GM19035 (cell line): ENCODE results near the gene ECPAS.
A peak's percentile ranks its signal among the peaks of the same experiment; 100 is the strongest.
"Not testable (repeated sequence)": the region's sequence is repeated elsewhere in the genome, so short reads cannot be mapped to it uniquely, and the experiment has no call there.

ENCODE experiments used
- ATAC-seq: cut with Tn5 transposase; IDR thresholded peaks from one replicate; pipeline ENCODE4 v1.9.1; 2021; ENCODE audit not compliant: unreplicated experiment

ECPAS gene

GRCh38 chr9:111483858-111484571 lies at the start of gene ECPAS:
TSS of gene ECPAS (minus strand) at chr9:111484383. CDS start at chr9:111472918, 11,465 bp downstream.
- peak; percentile 55 for ATAC-seq

- ATAC-seq = no peak
These were observed 49.1 kb upstream of the ECPAS start for GRCh38 chr9:111533099-111533790.

GRCh38 chr9:111531716-111532115 lies 47.5 kb upstream of the ECPAS start:
- no peak for ATAC-seq

- ATAC-seq = no peak
These were observed 45.6 kb upstream of the ECPAS start for GRCh38 chr9:111529787-111530186.

GRCh38 chr9:111527347-111527746 lies 43.2 kb upstream of the ECPAS start:
- no peak for ATAC-seq

- ATAC-seq = peak; percentile 69
These were observed 41.1 kb upstream of the ECPAS start, which contains the start of gene ZNF483 for GRCh38 chr9:111525056-111525977. TSS of gene ZNF483 (plus strand) at chr9:111525179. CDS start at chr9:111527396, 2,217 bp downstream.

- no peak for ATAC-seq
These were observed 40.5 kb upstream of the ECPAS start for GRCh38 chr9:111524731-111525055.

GRCh38 chr9:111516061-111516465 lies 31.9 kb upstream of the ECPAS start:
- no peak for ATAC-seq

GRCh38 chr9:111514967-111515366 lies 30.8 kb upstream of the ECPAS start:
- no peak for ATAC-seq

GRCh38 chr9:111511581-111511980 lies 27.4 kb upstream of the ECPAS start:
- ATAC-seq = not testable (repeated sequence)

- no peak for ATAC-seq
These were observed 18.3 kb upstream of the ECPAS start for GRCh38 chr9:111502506-111502905.

- ATAC-seq = no peak
These were observed 17.5 kb upstream of the ECPAS start for GRCh38 chr9:111501648-111502047.

- no peak for ATAC-seq
These were observed 16.9 kb upstream of the ECPAS start for GRCh38 chr9:111501005-111501562.

GRCh38 chr9:111497196-111497595 lies 13.0 kb upstream of the ECPAS start:
- not testable (repeated sequence) for ATAC-seq

GRCh38 chr9:111484572-111484894 lies 350 bp upstream of the ECPAS start:
- no peak for ATAC-seq

GRCh38 chr9:111483439-111483857 lies 735 bp downstream of the ECPAS start:
- peak; percentile 36 for ATAC-seq

- peak; percentile 64 for ATAC-seq
These were observed 1.3 kb downstream of the ECPAS start for GRCh38 chr9:111482694-111483438.

GRCh38 chr9:111481885-111482636 lies 2.1 kb downstream of the ECPAS start:
- ATAC-seq = no peak

- ATAC-seq = no peak
These were observed 6.5 kb downstream of the ECPAS start for GRCh38 chr9:111477677-111478076.

GRCh38 chr9:111475195-111475594 lies 9.0 kb downstream of the ECPAS start:
- no peak for ATAC-seq
